ENCODE results near the gene SHE.

The SHE gene

GRCh38 chr1:154443274-154444013 lies 58.8 kb downstream of the SHE start:
- DNase-seq, result no peak

GRCh38 chr1:154442006-154442740 lies 60.0 kb downstream of the SHE start:
- no peak for DNase-seq

GRCh38 chr1:154441241-154441888 lies 60.8 kb downstream of the SHE start:
- DNase-seq, result no peak

GRCh38 chr1:154440036-154440804 lies 62.0 kb downstream of the SHE start:
- DNase-seq, result no peak

- no peak for DNase-seq
These were observed 65.8 kb downstream of the SHE start for GRCh38 chr1:154436433-154436832.

GRCh38 chr1:154435599-154436200 lies 66.5 kb downstream of the SHE start:
- no peak for DNase-seq

- DNase-seq, result no peak
These were observed 67.7 kb downstream of the SHE start for GRCh38 chr1:154434346-154435085.

- DNase-seq, result no peak
These were observed 68.9 kb downstream of the SHE start for GRCh38 chr1:154433161-154433764.

GRCh38 chr1:154431586-154432373 lies 70.4 kb downstream of the SHE start:
- no peak for DNase-seq

GRCh38 chr1:154430903-154431302 lies 71.3 kb downstream of the SHE start:
- no peak for DNase-seq

- no peak for DNase-seq
These were observed 72.2 kb downstream of the SHE start for GRCh38 chr1:154429841-154430611.
